ENCODE measurements around the gene ZNF234. TPM values are rescaled to one million over a fixed set of nuclear protein-coding genes. Genes with fewer than 3 reads are reported as not detected.
A peak's percentile ranks its signal among the peaks of the same experiment; 100 is the strongest.
"Not testable (repeated sequence)": the region's sequence is repeated elsewhere in the genome, so short reads cannot be mapped to it uniquely, and the experiment has no call there.

ZNF234 gene
- total RNA-seq, 1 experiment from 2014 or later, result 3.4 TPM

DNA sequence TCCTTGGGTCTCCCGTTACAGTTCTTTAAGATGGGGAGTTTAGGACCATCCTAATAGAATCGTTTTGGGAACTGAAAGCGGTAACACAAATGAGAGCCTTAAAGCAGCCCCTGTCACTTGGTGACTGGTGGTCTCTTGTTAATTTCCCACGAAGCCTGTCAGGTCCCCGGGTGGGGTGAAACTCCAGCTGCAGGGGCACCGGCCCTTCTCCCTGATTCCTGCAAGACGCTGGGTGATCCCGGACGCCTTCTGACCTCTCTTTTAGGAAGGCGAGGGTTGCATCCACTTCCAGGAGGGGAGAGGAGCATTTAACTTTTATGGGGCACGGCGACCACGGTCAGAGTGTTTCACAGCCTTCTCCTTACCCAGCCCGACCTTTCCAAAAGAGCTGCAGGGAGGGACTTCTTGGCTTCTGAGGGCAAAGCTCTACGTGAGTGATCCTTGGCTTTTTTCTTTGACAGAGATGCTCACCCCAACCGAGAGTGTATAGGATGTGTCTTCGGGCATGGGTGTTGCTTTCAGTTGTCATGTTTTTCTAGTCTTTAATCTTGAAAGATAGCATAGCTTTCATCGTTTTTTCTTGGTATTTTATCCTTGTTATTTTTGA, 27.5 kb upstream of the ZNF234 start:
- Histone ChIP-seq H3K9me2 (ENCODE audit: insufficient read depth) (no peaks in the 10 kb centered on the region), H3K9me3 (ENCODE audit: control insufficient read depth in 1 of 2, insufficient read depth in 1 of 2, low read depth in 1 of 2, low read length in 2 of 2) (no peaks in the 10 kb centered on the region), H3K4me3 (replicated peaks in 1 of 2; ENCODE audit: low read depth in 1 of 2, low read length in 2 of 2) (peak overlapping the region; percentile 72 to 87), H3K4me2 (ENCODE audit: low read length) (peak overlapping the region; percentile 90), H3K4me1 (ENCODE audit: control insufficient read depth in 1 of 2, insufficient read depth in 2 of 2, low read length in 2 of 2) (peaks cover 2 to 10% of the 10 kb centered on the region in 2 experiments; a peak in 1 of 4 replicates), H3K27ac (ENCODE audit: low read depth, low read length) (peak overlapping the region; percentile 34; the same call in 1 of the 2 replicates), H2AFZ (ENCODE audit: low read depth, low read length, poor library complexity, severe bottlenecking) (peak overlapping the region; percentile 59), H3K36me3 (ENCODE audit: control insufficient read depth in 1 of 2, insufficient read depth in 2 of 2, low read length in 2 of 2) (peaks cover 3% of the 10 kb centered on the region in 2 experiments; a peak in 1 of 4 replicates), H4K20me1 (ENCODE audit: insufficient read depth) (no peaks in the 10 kb centered on the region), H3K79me2 (ENCODE audit: insufficient read depth, low read length) (no peaks in the 10 kb centered on the region), H3K27me3 (ENCODE audit: insufficient read depth, low read length) (no peaks in the 10 kb centered on the region), H3K9ac (ENCODE audit: low read length) (peak overlapping the region; percentile 51)
- intact Hi-C loops (cut with micrococcal nuclease), result loop anchor here (1.0 to 2.0 kb wide), 5 partner anchors 19 to 191 kb away; partner anchors contain the start of genes ZNF224, ZNF227, ZNF230 and ZNF235
- no peak for ATAC-seq
- no peak for DNase-seq (ENCODE audit: low read depth, low spot score)
- TSS peak; percentile 74 for BruUV-seq (replicated peaks)
- ChIA-PET RAD21 (ENCODE audit: low non-redundant PET in 1 of 2, low total read pairs in 2 of 2, uncharacterized antibody in 2 of 2, unreplicated experiment in 2 of 2) (no interaction called here), CTCF (no interaction called here), POLR2A (no interaction called here)
- no peak for TF ChIP-seq SIN3A (IDR thresholded peaks at IDR 0.05; ENCODE audit: low read depth)
- TF ChIP-seq POLR2AphosphoS5 (IDR thresholded peaks at IDR 0.05; ENCODE audit: low read depth, low read length), result no peak
- no peak for TF ChIP-seq ELF1 (IDR thresholded peaks at IDR 0.05; ENCODE audit: borderline replicate concordance, low read depth)
- no peak for TF ChIP-seq YY1 (IDR thresholded peaks at IDR 0.05; ENCODE audit: extremely low read depth, insufficient replicate concordance, low read depth, low read length)

DNA sequence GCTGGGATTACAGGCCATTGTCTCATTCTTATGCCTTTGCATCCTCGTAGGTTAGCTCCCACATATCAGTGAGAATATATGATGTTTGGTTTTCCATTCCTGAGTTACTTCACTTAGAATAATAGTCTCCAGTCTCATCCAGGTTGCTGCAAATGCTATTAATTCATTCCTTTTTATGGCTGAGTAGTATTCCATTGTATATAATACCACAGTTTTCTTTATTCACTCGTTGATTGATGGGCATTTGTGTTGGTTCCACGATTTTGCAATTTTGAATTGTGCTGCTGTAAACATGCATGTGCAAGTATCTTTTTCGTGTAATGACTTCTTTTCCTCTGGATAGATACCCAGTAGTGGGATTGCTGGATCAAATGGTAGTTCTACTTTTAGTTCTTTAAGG, 20.2 kb upstream of the ZNF234 start:
- H3K4me3 ChIP-seq (replicated peaks in 1 of 2; ENCODE audit: low read depth in 1 of 2, low read length in 2 of 2); H3K36me3 ChIP-seq (ENCODE audit: control insufficient read depth in 1 of 2, insufficient read depth in 2 of 2, low read length in 2 of 2); H3K9ac ChIP-seq (ENCODE audit: low read length); H3K27me3 ChIP-seq (ENCODE audit: insufficient read depth, low read length); ATAC-seq; RAD21 ChIA-PET (ENCODE audit: low non-redundant PET in 1 of 2, low total read pairs in 2 of 2, uncharacterized antibody in 2 of 2, unreplicated experiment in 2 of 2); CTCF ChIA-PET; intact Hi-C loops (cut with micrococcal nuclease); DNase-seq (ENCODE audit: low read depth, low spot score); H3K9me2 ChIP-seq (ENCODE audit: insufficient read depth); H2AFZ ChIP-seq (ENCODE audit: low read depth, low read length, poor library complexity, severe bottlenecking); BruUV-seq (replicated peaks); H3K4me1 ChIP-seq (ENCODE audit: control insufficient read depth in 1 of 2, insufficient read depth in 2 of 2, low read length in 2 of 2); H3K79me2 ChIP-seq (ENCODE audit: insufficient read depth, low read length); H4K20me1 ChIP-seq (ENCODE audit: insufficient read depth); POLR2A ChIA-PET; H3K9me3 ChIP-seq (ENCODE audit: control insufficient read depth in 1 of 2, insufficient read depth in 1 of 2, low read depth in 1 of 2, low read length in 2 of 2); H3K4me2 ChIP-seq (ENCODE audit: low read length); H3K27ac ChIP-seq (ENCODE audit: low read depth, low read length): not testable (repeated sequence)

All from HCT116 (cell line).